D721Med (cell line): ENCODE results near the gene UBE2Q1.

ENCODE experiments used
- DNase-seq: peaks from one replicate; pipeline ENCODE4 v3.0.0; 2011; ENCODE audit warnings: low spot score; ENCODE audit not compliant: insufficient read length
- FAIRE-seq: peaks from 2 replicates; lab custom pipeline; 2011; peaks lifted over from hg19 to GRCh38; lab: Jason Lieb, UNC
- CTCF ChIP-seq: IDR thresholded peaks from 2 replicates; pipeline ENCODE4 v1.5.1; 2012; ENCODE audit warnings: mild to moderate bottlenecking, control low read depth; ENCODE audit not compliant: insufficient read depth; ENCODE audit errors: missing control alignments

The UBE2Q1 gene

GRCh38 chr1:154500533-154500932 lies 57.9 kb downstream of the UBE2Q1 start:
- no peak for TF ChIP-seq CTCF
- FAIRE-seq: no peak
- no peak for DNase-seq

GRCh38 chr1:154499446-154499845 lies 59.0 kb downstream of the UBE2Q1 start:
- FAIRE-seq: no peak
- no peak for TF ChIP-seq CTCF
- DNase-seq: no peak
